Thoracic aorta (tissue), 2 donors: ENCODE measurements around the gene SELENOK. TPM values are rescaled to one million over a fixed set of nuclear protein-coding genes. Genes with fewer than 3 reads are reported as not detected.
A peak's percentile ranks its signal among the peaks of the same experiment; 100 is the strongest.

Experiments used
- ATAC-seq: fragments of 150-250 bp; one replicate; pipeline ENCODE4 v1.8.0; 2017; ENCODE audit warnings: low read depth; ENCODE audit not compliant: insufficient number of reproducible peaks, low FRiP score
- DNase-seq: peaks from one replicate; pipeline ENCODE4 v3.0.0-alpha.2; 2020; ENCODE audit warnings: low spot score
- H3K27ac ChIP-seq, 2 donors: fragments of 200-600 bp; sonication (generic); 1 replicate in 1 of 2; 2 replicates in 1 of 2; pipeline ENCODE4 v1.5.1; 2016; ENCODE audit warnings: mild to moderate bottlenecking in 2 of 2, moderate library complexity in 2 of 2
- H3K27me3 ChIP-seq: fragments of 200-600 bp; sonication (generic); replicated peaks from 2 replicates; pipeline ENCODE4 v1.6.0; 2016; ENCODE audit warnings: mild to moderate bottlenecking; ENCODE audit not compliant: insufficient read depth
- H3K36me3 ChIP-seq: fragments of 200-600 bp; sonication (generic); one replicate; pipeline ENCODE4 v1.5.1; 2016
- H3K4me1 ChIP-seq, 2 donors: fragments of 200-600 bp; sonication (generic); 1 replicate in 1 of 2; 2 replicates in 1 of 2; pipeline versions ENCODE4 v1.5.1 to v1.6.0; 2016; ENCODE audit warnings: low read depth in 2 of 2, mild to moderate bottlenecking in 1 of 2; ENCODE audit not compliant: control insufficient read depth in 1 of 2
- H3K4me3 ChIP-seq: fragments of 200-600 bp; sonication (generic); 2 replicates; pipeline ENCODE4 v1.5.1; 2016; ENCODE audit warnings: mild to moderate bottlenecking
- H3K9me3 ChIP-seq: fragments of 200-600 bp; sonication (generic); 2 replicates; pipeline ENCODE4 v1.5.1; 2016
- CTCF ChIP-seq: fragments of 200-600 bp; sonication (generic); IDR thresholded peaks from one replicate; pipeline ENCODE4 v1.5.1; 2019; ENCODE audit warnings: antibody characterized with exemption
- total RNA-seq, 2 donors: library from RNA; depleted of rRNA; stranded (reverse); fragments of >200 nt; gene quantifications; one replicate each; pipeline versions ENCODE4 v1.1.0 to v1.2.3, GENCODE V29; 2016

The SELENOK gene
- total RNA-seq, 2 donors from 2014 or later, result 22.6 to 36.8 TPM

GRCh38 chr3:53892286-53892637, 603 bp upstream of the SELENOK start:
- Histone ChIP-seq H3K4me3 (peak overlapping the region; percentile 90), H3K4me1 (peaks cover 13 to 21% of the 10 kb centered on the region in 2 donors)
- ATAC-seq, result no peak

GRCh38 chr3:53890726-53891475, 758 bp downstream of the SELENOK start:
- ATAC-seq, result no peak
- Histone ChIP-seq H3K36me3 (peaks cover 2% of the 10 kb centered on the region), H3K27ac (peak overlapping the region; percentile 90 to 92), H3K9me3 (no peaks in the 10 kb centered on the region), H3K4me3 (peak overlapping the region; percentile 90), H3K27me3 (no peaks in the 10 kb centered on the region), H3K4me1 (peaks cover 13 to 21% of the 10 kb centered on the region in 2 donors)
- no peak for DNase-seq
- TF ChIP-seq CTCF, result no peak

More at GRCh38 chr3:53892286-53892637, 603 bp upstream of the SELENOK start:
- TF ChIP-seq CTCF, result no peak
- peak overlapping the region; percentile 86 to 92 for H3K27ac ChIP-seq
- no peak for DNase-seq
- no peaks in the 10 kb centered on the region for H3K9me3 ChIP-seq
- no peaks in the 10 kb centered on the region for H3K27me3 ChIP-seq
- H3K36me3 ChIP-seq, result no peaks in the 10 kb centered on the region

- H3K27me3 ChIP-seq, result no peaks in the 10 kb centered on the region
- DNase-seq (no peak), ATAC-seq (no peak)
- H3K27ac ChIP-seq, result no peak overlapping the region
- H3K4me3 ChIP-seq, result no peak overlapping the region
- H3K4me1 ChIP-seq, result peaks cover 13 to 21% of the 10 kb centered on the region in 2 donors
- H3K9me3 ChIP-seq, result no peaks in the 10 kb centered on the region
- TF ChIP-seq CTCF, result no peak
- H3K36me3 ChIP-seq, result peaks cover 11% of the 10 kb centered on the region
Measured at GRCh38 chr3:53888232-53888631, 3.4 kb downstream of the SELENOK start.

- H3K27ac ChIP-seq, result no peak overlapping the region
- ATAC-seq, result no peak
- H3K36me3 ChIP-seq, result peaks cover 11% of the 10 kb centered on the region
- TF ChIP-seq CTCF, result no peak
- no peak for DNase-seq
- H3K4me1 ChIP-seq, result peaks cover 13 to 21% of the 10 kb centered on the region in 2 donors
- H3K27me3 ChIP-seq, result no peaks in the 10 kb centered on the region
- H3K4me3 ChIP-seq, result no peak overlapping the region
- no peaks in the 10 kb centered on the region for H3K9me3 ChIP-seq
Measured at GRCh38 chr3:53887446-53887845, 4.2 kb downstream of the SELENOK start.

GRCh38 chr3:53885239-53885638, 6.4 kb downstream of the SELENOK start:
- ATAC-seq (no peak), DNase-seq (no peak)
- H3K4me1 ChIP-seq, result peaks cover 15 to 26% of the 10 kb centered on the region in 2 donors
- H3K9me3 ChIP-seq, result no peaks in the 10 kb centered on the region
- no peak overlapping the region for H3K27ac ChIP-seq
- peaks cover 11% of the 10 kb centered on the region for H3K36me3 ChIP-seq
- H3K4me3 ChIP-seq, result no peak overlapping the region
- no peaks in the 10 kb centered on the region for H3K27me3 ChIP-seq
- no peak for TF ChIP-seq CTCF
